Prostate gland (tissue), 2 donors: ENCODE results near the gene PARPBP. TPM values are rescaled to one million over a fixed set of nuclear protein-coding genes. Genes with fewer than 3 reads are reported as not detected.

Experiments used
- DNase-seq: peaks from one replicate; pipeline ENCODE4 v3.0.0-alpha.2; 2019; ENCODE audit warnings: low spot score
- H3K27ac ChIP-seq, 2 donors: fragments of 200-600 bp; sonication (generic); 2 replicates each; pipeline ENCODE4 v1.5.1; 2017 to 2019
- H3K27me3 ChIP-seq: fragments of 200-600 bp; sonication (generic); replicated peaks from 2 replicates; pipeline ENCODE4 v1.5.1; 2019; ENCODE audit not compliant: insufficient read depth
- H3K36me3 ChIP-seq, 2 donors: fragments of 200-600 bp; sonication (generic); 1 replicate in 1 of 2; 2 replicates in 1 of 2; pipeline versions ENCODE4 v1.5.1 to v1.8.1; 2017 to 2019
- H3K4me1 ChIP-seq: fragments of 200-600 bp; sonication (generic); replicated peaks from 2 replicates; pipeline ENCODE4 v1.5.1; 2019
- H3K4me3 ChIP-seq, 2 donors: fragments of 200-600 bp; sonication (generic); 2 replicates each; pipeline ENCODE4 v1.5.1; 2017 to 2019
- H3K9me3 ChIP-seq: fragments of 200-600 bp; sonication (generic); 2 replicates; pipeline ENCODE4 v1.5.1; 2017
- CTCF ChIP-seq, 4 experiments: fragments of 200-600 bp in 2 of 4; fragments of 450-650 bp in 2 of 4; sonication (generic) in 2 of 4; IDR thresholded peaks; 1 replicate in 3 of 4; 2 replicates in 1 of 4; pipeline ENCODE4 v1.5.1; 2016 to 2019; ENCODE audit warnings: antibody characterized with exemption in 4 of 4, mild to moderate bottlenecking in 2 of 4, moderate library complexity in 2 of 4
- POLR2A ChIP-seq: fragments of 450-650 bp; IDR thresholded peaks from one replicate; pipeline ENCODE4 v1.6.1; 2016; ENCODE audit warnings: antibody characterized with exemption, mild to moderate bottlenecking
- POLR2AphosphoS5 ChIP-seq: sonication (generic); formaldehyde crosslinking; IDR thresholded peaks from one replicate; pipeline ENCODE4 v1.6.1; 2017; ENCODE audit warnings: antibody characterized with exemption
- WGBS: methylation state at CpG from one replicate; pipeline ENCODE4 v1.1.5; 2018; 5-methylcytosine and 5-hydroxymethylcytosine counted together
- intact Hi-C: fragments of 100-400 bp; cut with DNase I; formaldehyde crosslinking; loops from one replicate; pipeline ENCODE4 v1.14.2; 2022
- total RNA-seq, 2 donors: library from RNA; depleted of rRNA; stranded (reverse); fragments of >200 nt; gene quantifications; one replicate each; pipeline ENCODE4 v1.1.0, GENCODE V29; 2016

Gene PARPBP
- total RNA-seq, 2 donors from 2014 or later = 2.6 to 3.5 TPM

DNA sequence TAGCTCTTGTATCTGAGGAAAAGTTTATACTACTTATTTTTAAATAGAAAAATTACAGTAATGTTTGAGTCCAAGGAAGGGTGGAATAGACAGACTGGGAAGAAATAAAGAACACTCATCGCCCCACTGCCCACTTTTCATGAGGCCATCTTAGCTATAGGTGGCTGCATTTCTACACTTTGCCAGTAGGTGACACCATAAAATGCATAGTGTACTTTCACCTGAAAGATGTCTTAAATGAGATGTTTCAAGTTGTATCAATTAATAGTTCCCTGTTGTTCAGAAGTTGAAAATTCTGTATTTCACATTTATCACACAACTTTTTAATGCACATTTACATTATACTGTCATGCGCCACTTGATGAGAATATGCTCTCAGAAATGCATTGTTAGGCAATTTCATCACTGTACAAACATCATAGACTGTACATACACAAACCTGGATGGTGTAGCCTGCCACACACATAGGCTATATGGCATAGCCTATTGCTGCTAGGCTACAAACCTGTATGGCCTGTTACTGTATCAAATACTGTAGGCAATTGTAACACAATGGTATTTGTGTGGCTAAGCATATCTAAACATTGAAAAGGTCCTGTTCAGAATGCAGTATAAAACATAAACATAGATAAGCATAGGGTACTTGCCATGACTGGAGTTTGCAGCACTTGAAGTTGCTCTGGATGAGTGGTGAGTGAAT is 50.1 kb downstream of the PARPBP start:
- Histone ChIP-seq H3K9me3 (no peaks in the 10 kb centered on the region), H3K4me1 (no peaks in the 10 kb centered on the region), H3K27ac (no peak overlapping the region), H3K27me3 (no peaks in the 10 kb centered on the region), H3K4me3 (no peak overlapping the region), H3K36me3 (no peaks in the 10 kb centered on the region)
- 93% methylated on average over 2 of the region's 2 CpGs for WGBS
- intact Hi-C loops = no loop called here
- TF ChIP-seq CTCF (IDR thresholded peaks at IDR 0.05) (peak in 3 of 4 experiments; percentile 35 to 59 (median 56)), POLR2AphosphoS5 (no peak), POLR2A (no peak)
- no peak for DNase-seq

DNA sequence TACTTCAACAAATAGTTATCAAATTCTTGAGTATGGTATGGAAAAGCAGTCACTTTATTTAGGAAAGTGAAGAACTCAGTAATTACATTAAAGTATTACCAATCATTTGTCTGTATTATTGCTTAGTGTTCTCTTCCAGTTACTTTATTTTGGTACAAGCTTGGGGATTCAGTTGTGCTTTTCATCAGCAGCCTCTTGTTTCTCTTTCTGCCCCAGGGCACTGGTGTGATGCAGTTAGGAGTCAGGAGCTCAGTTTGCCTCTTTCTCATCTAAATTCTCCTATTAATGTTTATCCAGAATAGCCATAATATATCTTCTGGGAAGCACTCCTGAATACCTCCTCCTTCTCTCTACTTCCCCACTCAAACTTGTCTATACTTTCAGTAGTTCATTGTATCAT is 52.0 kb downstream of the PARPBP start:
- Histone ChIP-seq H3K27ac (no peak overlapping the region), H3K9me3 (no peaks in the 10 kb centered on the region), H3K36me3 (no peaks in the 10 kb centered on the region), H3K27me3 (no peaks in the 10 kb centered on the region), H3K4me1 (no peaks in the 10 kb centered on the region), H3K4me3 (no peak overlapping the region)
- TF ChIP-seq POLR2AphosphoS5 (no peak), CTCF (IDR thresholded peaks at IDR 0.05) (no peak)
- no peak for DNase-seq
- intact Hi-C loops = no loop called here

GRCh38 chr12:102172436-102172835 is 52.5 kb downstream of the PARPBP start:
- Histone ChIP-seq H3K4me3 (no peak overlapping the region), H3K27ac (no peak overlapping the region), H3K27me3 (no peaks in the 10 kb centered on the region), H3K36me3 (no peaks in the 10 kb centered on the region), H3K9me3 (no peaks in the 10 kb centered on the region), H3K4me1 (no peaks in the 10 kb centered on the region)
- TF ChIP-seq POLR2AphosphoS5 = no peak
- no peak for TF ChIP-seq CTCF (IDR thresholded peaks at IDR 0.05)
- TF ChIP-seq POLR2A = no peak
- no peak for DNase-seq
- intact Hi-C loops = no loop called here

- Histone ChIP-seq H3K27ac (no peak overlapping the region), H3K9me3 (no peaks in the 10 kb centered on the region), H3K27me3 (no peaks in the 10 kb centered on the region), H3K36me3 (no peaks in the 10 kb centered on the region), H3K4me1 (no peaks in the 10 kb centered on the region), H3K4me3 (no peak overlapping the region)
- WGBS = 96% methylated on average over 2 of the region's 2 CpGs
- intact Hi-C loops = no loop called here
- TF ChIP-seq CTCF (IDR thresholded peaks at IDR 0.05) (no peak), POLR2A (no peak), POLR2AphosphoS5 (no peak)
- no peak for DNase-seq
These were observed 54.1 kb downstream of the PARPBP start for GRCh38 chr12:102174117-102174516.

- H3K9me3 ChIP-seq = no peaks in the 10 kb centered on the region
- no peak overlapping the region for H3K4me3 ChIP-seq
- H3K27me3 ChIP-seq = no peaks in the 10 kb centered on the region
- TF ChIP-seq POLR2A (no peak), CTCF (IDR thresholded peaks at IDR 0.05) (no peak)
- 88% methylated on average over 2 of the region's 2 CpGs for WGBS
- H3K4me1 ChIP-seq = no peaks in the 10 kb centered on the region
- intact Hi-C loops = no loop called here
- no peak overlapping the region for H3K27ac ChIP-seq
- DNase-seq = no peak
- no peaks in the 10 kb centered on the region for H3K36me3 ChIP-seq
These were observed 54.8 kb downstream of the PARPBP start for GRCh38 chr12:102174761-102175160.
